NCI-H1694 treated with DMSO at 0.1 percent for 48 hours (cell line): ENCODE data around the gene PPP1CA.

Source experiments
- DNase-seq: peaks from one replicate; lab custom pipeline; 2025; lab: John Stamatoyannopoulos, UW

Gene PPP1CA

GRCh38 chr11:67351275-67352005 lies 50.2 kb downstream of the PPP1CA start:
- no peak for DNase-seq

- no peak for DNase-seq
Measured at GRCh38 chr11:67349928-67350465, 51.7 kb downstream of the PPP1CA start.

GRCh38 chr11:67349457-67349856 lies 52.2 kb downstream of the PPP1CA start:
- DNase-seq, result no peak

GRCh38 chr11:67349036-67349435 lies 52.6 kb downstream of the PPP1CA start:
- DNase-seq, result no peak
